Amniotic epithelial cell (primary cell): ENCODE data around the gene NFATC2.

Experiments
- DNase-seq: peaks from one replicate; pipeline ENCODE4 v3.0.0-alpha.2; 2010; ENCODE audit warnings: low read depth

NFATC2 gene

GRCh38 chr20:51429696-51430095, 112.8 kb downstream of the NFATC2 start:
- DNase-seq, result no peak

- no peak for DNase-seq
Observed at GRCh38 chr20:51429144-51429482, 113.4 kb downstream of the NFATC2 start.

GRCh38 chr20:51428401-51429143, 113.9 kb downstream of the NFATC2 start:
- peak; percentile 77 for DNase-seq

GRCh38 chr20:51427651-51428291, 114.7 kb downstream of the NFATC2 start:
- no peak for DNase-seq

GRCh38 chr20:51426718-51427650, 115.5 kb downstream of the NFATC2 start:
- DNase-seq, result no peak

- no peak for DNase-seq
Observed at GRCh38 chr20:51425347-51426106, 117.0 kb downstream of the NFATC2 start.

GRCh38 chr20:51424270-51425117, 118.0 kb downstream of the NFATC2 start:
- DNase-seq, result peak; percentile 41

- DNase-seq, result no peak
Observed at GRCh38 chr20:51423810-51424209, 118.7 kb downstream of the NFATC2 start.

GRCh38 chr20:51423290-51423667, 119.2 kb downstream of the NFATC2 start:
- DNase-seq, result no peak

- DNase-seq, result no peak
Observed at GRCh38 chr20:51422514-51423289, 119.8 kb downstream of the NFATC2 start.

- no peak for DNase-seq
Observed at GRCh38 chr20:51420805-51421204, 121.7 kb downstream of the NFATC2 start.

GRCh38 chr20:51420111-51420510, 122.4 kb downstream of the NFATC2 start:
- peak; percentile 88 for DNase-seq

- no peak for DNase-seq
Observed at GRCh38 chr20:51419646-51420045, 122.9 kb downstream of the NFATC2 start.

- DNase-seq, result no peak
Observed at GRCh38 chr20:51419231-51419630, 123.3 kb downstream of the NFATC2 start.

- no peak for DNase-seq
Observed at GRCh38 chr20:51418137-51418529, 124.4 kb downstream of the NFATC2 start.

GRCh38 chr20:51417250-51418136, 125.0 kb downstream of the NFATC2 start:
- no peak for DNase-seq

GRCh38 chr20:51416532-51417249, 125.8 kb downstream of the NFATC2 start:
- DNase-seq, result peak; percentile 48

- no peak for DNase-seq
Observed at GRCh38 chr20:51413857-51414256, 128.7 kb downstream of the NFATC2 start.
